GM19395 (cell line): ENCODE data around the gene LIMK2.
"Not testable (repeated sequence)": the region's sequence is repeated elsewhere in the genome, so short reads cannot be mapped to it uniquely, and the experiment has no call there.

Source experiments
- ATAC-seq: cut with Tn5 transposase; IDR thresholded peaks from one replicate; pipeline ENCODE4 v1.9.1; 2021; ENCODE audit warnings: mild to moderate bottlenecking, moderate library complexity; ENCODE audit not compliant: unreplicated experiment

LIMK2 gene

GRCh38 chr22:31241936-31242335 lies 29.8 kb downstream of the LIMK2 start:
- ATAC-seq = no peak

- no peak for ATAC-seq
Observed at GRCh38 chr22:31243339-31244045, 31.4 kb downstream of the LIMK2 start.

- no peak for ATAC-seq
Observed at GRCh38 chr22:31244046-31244942, 32.2 kb downstream of the LIMK2 start.

DNA sequence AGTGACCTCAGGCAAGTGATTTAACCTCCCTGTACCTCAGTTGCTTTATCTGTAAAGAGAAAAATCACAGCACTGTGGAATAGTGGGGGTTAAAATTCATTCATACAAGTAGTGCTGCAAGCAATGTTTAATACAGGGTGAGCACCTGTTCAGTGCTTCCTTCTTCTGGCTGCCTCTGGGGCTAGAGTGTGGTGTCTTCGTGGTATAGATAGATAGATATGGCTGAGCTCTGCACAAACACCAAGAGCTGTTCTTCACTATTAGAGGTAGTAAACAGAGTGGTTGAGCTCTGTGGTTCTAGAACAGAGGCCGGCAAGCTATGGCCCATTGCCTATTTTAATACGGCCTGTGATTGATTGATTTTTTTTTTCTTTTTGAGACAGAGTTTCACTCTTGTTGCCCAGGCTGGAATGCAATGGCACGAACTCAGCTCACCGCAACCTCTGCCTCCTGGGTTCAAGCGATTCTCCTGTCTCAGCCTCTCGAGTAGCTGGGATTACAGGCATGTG lies 32.9 kb downstream of the LIMK2 start:
- no peak for ATAC-seq

- ATAC-seq = not testable (repeated sequence)
Observed at GRCh38 chr22:31245998-31246397, 33.9 kb downstream of the LIMK2 start.

GRCh38 chr22:31246687-31247086 lies 34.6 kb downstream of the LIMK2 start:
- no peak for ATAC-seq

- ATAC-seq = no peak
Observed at GRCh38 chr22:31247726-31248125, 35.6 kb downstream of the LIMK2 start.

DNA sequence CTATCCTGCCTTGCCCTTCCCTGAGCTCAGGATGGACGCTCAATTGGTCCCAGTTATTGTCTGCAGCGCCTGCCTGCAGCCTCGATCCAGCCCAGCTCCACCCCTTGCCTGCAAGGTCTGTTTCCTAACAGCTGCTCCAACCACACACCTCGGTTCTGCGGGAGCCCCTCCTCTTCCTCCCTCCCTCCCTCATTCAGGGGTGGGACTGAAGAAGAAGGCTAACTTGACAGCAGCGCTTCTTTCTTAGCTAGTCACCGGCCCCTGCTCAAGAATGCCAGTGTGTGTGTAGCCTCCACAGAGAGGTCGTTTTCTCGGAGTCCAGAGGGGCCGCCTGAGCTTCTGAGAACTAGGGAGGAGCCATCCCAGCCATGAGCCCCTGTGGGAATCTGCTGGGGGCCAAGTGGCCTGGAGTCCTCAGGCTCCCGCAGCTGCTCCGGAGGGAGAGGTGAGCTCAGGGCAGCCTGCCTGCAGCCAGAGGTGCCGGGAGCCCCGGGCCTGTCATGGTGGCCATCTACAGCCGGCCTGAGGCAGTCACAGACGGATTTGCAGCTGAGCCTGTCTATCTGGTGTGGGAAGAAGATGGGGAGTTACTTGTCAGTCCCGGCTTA lies 36.1 kb downstream of the LIMK2 start:
- ATAC-seq = no peak

DNA sequence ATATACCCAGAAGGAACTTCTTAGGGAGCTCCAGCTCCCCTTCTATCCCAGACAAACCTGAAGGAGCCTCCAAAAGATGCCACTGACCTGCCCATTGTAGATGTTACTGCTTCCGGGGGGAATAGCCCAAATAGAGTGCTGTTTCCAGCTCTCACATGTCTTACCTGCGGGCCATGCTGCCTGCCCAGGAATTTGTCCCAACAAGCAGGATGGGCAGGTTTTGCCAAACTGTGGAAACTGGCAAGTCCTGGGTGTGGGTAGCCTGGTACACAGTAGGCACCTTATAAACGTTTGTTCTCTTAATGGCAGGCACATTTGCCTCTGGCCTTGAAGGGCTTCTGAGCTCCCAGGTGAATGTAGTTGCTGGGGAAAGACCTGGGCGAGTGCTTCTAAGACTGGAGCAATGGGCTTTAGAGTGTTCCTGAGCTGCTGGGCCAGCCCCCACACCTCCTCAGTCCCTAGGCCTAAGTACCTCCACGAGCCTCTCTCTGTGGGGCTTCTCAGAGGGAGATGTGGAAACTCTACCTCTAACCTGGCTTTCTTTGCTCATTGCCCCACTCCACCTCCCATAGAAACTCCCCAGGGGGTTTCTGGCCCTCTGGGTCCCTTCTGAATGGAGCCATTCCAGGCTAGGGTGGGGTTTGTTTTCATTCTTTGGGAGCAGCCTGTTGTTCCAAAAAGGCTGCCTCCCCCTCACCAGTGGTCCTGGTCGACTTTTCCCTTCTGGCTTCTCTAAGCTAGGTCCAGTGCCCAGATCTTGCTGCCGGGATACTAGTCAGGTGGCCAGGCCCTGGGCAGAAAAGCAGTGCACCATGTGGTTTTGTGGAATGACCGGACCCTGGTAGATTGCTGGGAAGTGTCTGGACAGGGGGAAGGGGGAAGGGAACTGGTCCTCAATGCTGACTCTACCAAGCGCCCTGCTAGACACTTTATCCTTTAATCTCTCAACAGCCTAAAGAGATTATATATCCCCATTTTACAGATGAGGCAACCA lies 37.2 kb downstream of the LIMK2 start:
- ATAC-seq = no peak

GRCh38 chr22:31250740-31251600 lies 38.9 kb downstream of the LIMK2 start:
- ATAC-seq = no peak

GRCh38 chr22:31253949-31254348 lies 41.9 kb downstream of the LIMK2 start:
- ATAC-seq = no peak

DNA sequence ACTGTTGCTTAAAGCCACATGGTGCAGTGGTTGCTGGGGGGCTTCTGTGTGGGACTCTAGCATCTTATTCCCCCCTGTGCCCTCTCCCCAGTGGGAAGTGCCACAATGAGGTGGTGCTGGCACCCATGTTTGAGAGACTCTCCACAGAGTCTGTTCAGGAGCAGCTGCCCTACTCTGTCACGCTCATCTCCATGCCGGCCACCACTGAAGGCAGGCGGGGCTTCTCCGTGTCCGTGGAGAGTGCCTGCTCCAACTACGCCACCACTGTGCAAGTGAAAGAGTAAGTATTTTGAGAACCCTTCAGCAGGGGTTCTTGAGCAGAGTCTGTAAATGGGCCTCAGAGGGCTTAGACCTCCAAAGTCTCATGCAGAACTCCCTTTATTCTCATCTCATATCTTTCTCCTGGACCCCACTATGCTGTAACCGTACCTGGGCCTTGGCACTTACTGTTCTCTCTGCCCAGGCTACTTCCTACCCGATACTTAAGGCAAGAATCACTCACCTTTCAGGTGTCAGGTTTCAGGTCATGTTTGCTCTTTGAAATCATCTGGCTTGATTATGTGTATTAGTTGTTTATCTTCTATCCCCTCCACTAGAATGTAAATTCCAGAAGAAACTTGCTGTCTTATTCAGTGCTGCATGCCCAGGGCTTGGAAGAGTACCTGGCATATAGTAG lies 47.8 kb downstream of the LIMK2 start:
- ATAC-seq = no peak

DNA sequence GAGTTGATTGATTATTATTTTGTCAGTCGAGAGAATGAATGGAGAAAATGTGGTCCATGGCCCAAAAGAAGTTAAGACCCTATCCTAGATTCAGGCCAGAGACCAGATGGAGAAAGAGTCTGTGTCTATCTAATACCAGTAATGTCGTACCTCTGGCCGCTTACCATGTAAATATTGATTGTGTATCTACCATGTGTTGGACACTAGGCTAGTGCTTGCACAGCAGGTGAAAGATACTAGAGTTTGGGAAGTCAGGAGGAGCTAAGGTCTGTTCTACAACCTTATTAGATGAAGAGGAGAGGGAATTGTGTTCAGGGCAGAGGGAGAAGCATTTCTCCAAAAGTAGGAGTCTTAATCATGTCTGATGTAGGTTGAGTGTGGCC lies 48.4 kb downstream of the LIMK2 start:
- no peak for ATAC-seq

GRCh38 chr22:31262312-31263133 lies 50.4 kb downstream of the LIMK2 start:
- no peak for ATAC-seq

DNA sequence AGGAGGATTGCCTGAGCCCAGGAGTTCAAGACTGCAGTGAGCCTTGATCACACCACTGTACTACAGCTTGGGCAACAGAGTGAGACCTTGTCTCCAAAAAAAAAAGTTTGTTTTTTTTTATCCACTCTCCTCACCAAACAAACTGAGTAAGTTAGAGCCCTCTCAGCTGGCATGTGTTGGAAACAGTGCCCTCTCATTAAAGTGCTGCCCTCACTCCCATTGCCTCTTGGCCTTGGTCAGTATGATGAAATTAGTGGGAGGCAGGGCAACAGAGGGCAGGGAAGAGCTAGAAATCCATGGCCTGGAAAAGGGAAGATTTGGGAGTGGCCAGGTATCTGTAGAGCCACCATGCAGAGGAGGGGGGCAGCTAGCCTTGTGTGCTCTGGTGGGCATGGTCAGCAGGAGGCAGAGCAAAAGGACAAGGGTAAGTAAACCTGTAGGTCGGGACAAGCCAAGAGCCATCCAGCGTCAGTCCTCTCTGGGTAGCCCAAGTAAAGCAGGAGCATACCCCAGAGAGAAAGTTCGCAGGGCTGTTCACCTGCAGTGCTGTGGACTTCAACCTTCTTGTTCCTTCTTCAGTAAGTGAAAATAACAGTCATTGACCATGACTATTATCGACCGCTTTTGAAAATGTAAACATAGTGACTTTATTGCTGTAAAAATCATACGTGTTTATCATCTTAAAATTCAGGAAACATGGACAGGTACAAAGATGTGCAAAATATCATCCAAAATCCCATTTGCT lies 52.0 kb downstream of the LIMK2 start:
- ATAC-seq = no peak

- no peak for ATAC-seq
Observed at GRCh38 chr22:31268281-31268680, 56.2 kb downstream of the LIMK2 start.

- ATAC-seq = no peak
Observed at GRCh38 chr22:31269892-31270579, 57.9 kb downstream of the LIMK2 start.
